Esophagus muscularis mucosa (tissue), 4 donors: Measurements from ENCODE around the gene SERPINI1.

Experiments used
- CTCF ChIP-seq, 3 experiments: fragments of 200-600 bp in 2 of 3; fragments of 450-650 bp in 1 of 3; sonication (generic) in 2 of 3; IDR thresholded peaks; one replicate each; pipeline ENCODE4 v1.5.1; 2017 to 2019; ENCODE audit warnings: antibody characterized with exemption in 3 of 3, mild to moderate bottlenecking in 2 of 3, moderate library complexity in 1 of 3
- EP300 ChIP-seq: sonication (generic); formaldehyde crosslinking; IDR thresholded peaks from one replicate; pipeline ENCODE4 v1.6.1; 2017; ENCODE audit warnings: antibody characterized with exemption
- POLR2A ChIP-seq: fragments of 450-650 bp; IDR thresholded peaks from one replicate; pipeline ENCODE4 v1.6.1; 2017; ENCODE audit warnings: antibody characterized with exemption, moderate library complexity, mild to moderate bottlenecking, low read depth
- POLR2AphosphoS5 ChIP-seq, 2 donors: sonication (generic); formaldehyde crosslinking; IDR thresholded peaks; one replicate each; pipeline ENCODE4 v1.6.1; 2017; ENCODE audit warnings: antibody characterized with exemption in 2 of 2

- TF ChIP-seq CTCF (IDR thresholded peaks at IDR 0.05) (no peak), POLR2AphosphoS5 (IDR thresholded peaks at IDR 0.05) (no peak), EP300 (no peak), POLR2A (no peak)
Observed at GRCh38 chr3:167843886-167844285, 108.4 kb downstream of the SERPINI1 start.
